ENCODE measurements around the gene IL10. TPM values are rescaled to one million over a fixed set of nuclear protein-coding genes. Genes with fewer than 3 reads are reported as not detected.
A peak's percentile ranks its signal among the peaks of the same experiment; 100 is the strongest.

The IL10 gene
- total RNA-seq, 4 donors from 2014 or later: 0.34 to 2.3 (median 1.6) TPM

GRCh38 chr1:206721454-206721853 is 50.8 kb downstream of the IL10 start:
- WGBS, 2 donors: 85% methylated on average over 1 of the region's 1 CpG; no CpG with 5 or more reads in 1 of the 2 donors
- Histone ChIP-seq H3K27me3 (no peaks in the 10 kb centered on the region), H3K9me3 (no peaks in the 10 kb centered on the region), H3K27ac (no peak overlapping the region), H3K4me1 (peaks cover 49 to 65% of the 10 kb centered on the region in 2 donors), H3K4me3 (replicated peaks in 1 of 3) (no peak overlapping the region), H3K36me3 (no peaks in the 10 kb centered on the region)
- no peak for DNase-seq
- TF ChIP-seq POLR2A (IDR thresholded peaks at IDR 0.05) (no peak), CTCF (IDR thresholded peaks at IDR 0.05) (no peak)
- intact Hi-C loops (cut with DNase I): no loop called here

GRCh38 chr1:206719169-206719839 is 53.0 kb downstream of the IL10 start:
- H3K4me3 ChIP-seq (replicated peaks in 1 of 3): no peak overlapping the region
- peaks cover 40 to 55% of the 10 kb centered on the region in 2 donors for H3K4me1 ChIP-seq
- intact Hi-C loops (cut with DNase I): no loop called here
- H3K27ac ChIP-seq: peak overlapping the region in 1 of 3 donors; percentile 7
- no peaks in the 10 kb centered on the region for H3K9me3 ChIP-seq
- 46% methylated on average over 10 of the region's 10 CpGs for WGBS, 2 donors
- no peaks in the 10 kb centered on the region for H3K36me3 ChIP-seq
- TF ChIP-seq POLR2A (IDR thresholded peaks at IDR 0.05) (no peak), CTCF (IDR thresholded peaks at IDR 0.05) (no peak)
- no peaks in the 10 kb centered on the region for H3K27me3 ChIP-seq
- no peak for DNase-seq

GRCh38 chr1:206717674-206717989 is 54.7 kb downstream of the IL10 start:
- Histone ChIP-seq H3K4me3 (replicated peaks in 1 of 3) (no peak overlapping the region), H3K27me3 (no peaks in the 10 kb centered on the region), H3K36me3 (no peaks in the 10 kb centered on the region), H3K9me3 (no peaks in the 10 kb centered on the region), H3K27ac (no peak overlapping the region), H3K4me1 (peaks cover 25 to 54% of the 10 kb centered on the region in 2 donors)
- WGBS, 2 donors: 88 to 98% methylated on average over 1 of the region's 1 CpG
- TF ChIP-seq POLR2A (IDR thresholded peaks at IDR 0.05) (no peak), CTCF (IDR thresholded peaks at IDR 0.05) (no peak)
- DNase-seq: no peak
- intact Hi-C loops (cut with DNase I): no loop called here

Small RNA genes within 50 kb of the gene (small RNA-seq; reads per million reads assigned to genes)
- not detected for gene RF00019

Other genes starting within 250 kb of the IL10 start
- gene EIF2D, start 160.0 kb downstream of the IL10 start, total RNA-seq: 10 to 100 TPM; 52.9 to 62.1 (median 57.0) TPM
- 10 to 100 TPM; 14.5 to 21.2 (median 15.9) TPM for gene DYRK3, start 137.0 kb downstream of the IL10 start, total RNA-seq
- 10 to 100 TPM; 48.5 to 64.0 (median 59.9) TPM for gene MAPKAPK2, start 87.6 kb downstream of the IL10 start, total RNA-seq
- not detected for gene IL19, start 1.7 kb downstream of the IL10 start, total RNA-seq
- not detected for gene IL20, start 93.1 kb upstream of the IL10 start, total RNA-seq
- not detected for gene IL24, start 124.9 kb upstream of the IL10 start, total RNA-seq
- gene FCMR, start 149.4 kb upstream of the IL10 start, total RNA-seq: 1 to 10 TPM; 1.2 to 5.2 (median 3.0) TPM
- gene PIGR, start 174.0 kb upstream of the IL10 start, total RNA-seq: 1 to 10 TPM in 1 of 4 donors, under 1 TPM in 2, not detected in 1; 0.11 to 1.2 (median 0.75) TPM
- gene FCAMR, start 198.0 kb upstream of the IL10 start, total RNA-seq: not detected